A549 treated with Hydrocortisone at 1 μM for 4 hours (cell line): ENCODE data around the gene ARV1. TPM values are rescaled to one million over a fixed set of nuclear protein-coding genes. Genes with fewer than 3 reads are reported as not detected.

Experiments
- total RNA-seq: library from RNA; stranded (reverse); fragments of 200-300 nt; extraction: Qiagen RNA extraction; gene quantifications from 5 replicates; pipeline ENCODE4 v1.2.3, GENCODE V29; 2022

ARV1 gene
- 25.2 to 27.1 TPM (median 25.4 TPM) in 5 replicates for total RNA-seq

GRCh38 chr1:230978491-230979388 is at the start of gene ARV1, which contains the start of gene TTC13:
TSS of gene ARV1 (plus strand) at chr1:230979094. CDS start at chr1:230979106, 12 bp downstream.
TSS of gene TTC13 (minus strand) at chr1:230978861. CDS start at chr1:230978830, 31 bp downstream.

GRCh38 chr1:231040019-231040799 is 61.3 kb downstream of the ARV1 start, which contains the start of gene FAM89A:
TSS of gene FAM89A (minus strand) at chr1:231040254. CDS start at chr1:231040211, 43 bp downstream.

Other genes with a start within 250 kb of the ARV1 start
- gene CAPN9, start 231.7 kb upstream of the ARV1 start, total RNA-seq, result not detected in 5 replicates
- gene C1orf198, start 110.6 kb upstream of the ARV1 start, total RNA-seq, result 16.3 to 21.3 TPM (median 18.6 TPM) in 5 replicates
- 7.8 to 11.6 TPM (median 9.8 TPM) in 5 replicates for gene TTC13, start 233 bp upstream of the ARV1 start, total RNA-seq
- gene FAM89A, start 61.2 kb downstream of the ARV1 start, total RNA-seq, result 11.6 to 16.9 TPM (median 15.3 TPM) in 5 replicates
- 0.13 to 0.30 TPM (median 0.16 TPM) in 5 replicates for gene TRIM67, start 183.0 kb downstream of the ARV1 start, total RNA-seq